Forelimb muscle (tissue), 1 donor: ENCODE data around the gene SVIL. TPM values are rescaled to one million over a fixed set of nuclear protein-coding genes. Genes with fewer than 3 reads are reported as not detected.
"Not testable (repeated sequence)": the region's sequence is repeated elsewhere in the genome, so short reads cannot be mapped to it uniquely, and the experiment has no call there.

Experiments
- DNase-seq: peaks from one replicate; pipeline ENCODE4 v3.0.0-alpha.2; 2013; ENCODE audit warnings: low read depth
- polyA plus RNA-seq: library from polyadenylated mRNA; unstranded; fragments of 120-200 nt; gene quantifications from one replicate; pipeline ENCODE4 v1.2.1, GENCODE V29; 2013; ENCODE audit not compliant: insufficient read length

The SVIL gene
- polyA plus RNA-seq, 1 donor = 223 TPM

DNA sequence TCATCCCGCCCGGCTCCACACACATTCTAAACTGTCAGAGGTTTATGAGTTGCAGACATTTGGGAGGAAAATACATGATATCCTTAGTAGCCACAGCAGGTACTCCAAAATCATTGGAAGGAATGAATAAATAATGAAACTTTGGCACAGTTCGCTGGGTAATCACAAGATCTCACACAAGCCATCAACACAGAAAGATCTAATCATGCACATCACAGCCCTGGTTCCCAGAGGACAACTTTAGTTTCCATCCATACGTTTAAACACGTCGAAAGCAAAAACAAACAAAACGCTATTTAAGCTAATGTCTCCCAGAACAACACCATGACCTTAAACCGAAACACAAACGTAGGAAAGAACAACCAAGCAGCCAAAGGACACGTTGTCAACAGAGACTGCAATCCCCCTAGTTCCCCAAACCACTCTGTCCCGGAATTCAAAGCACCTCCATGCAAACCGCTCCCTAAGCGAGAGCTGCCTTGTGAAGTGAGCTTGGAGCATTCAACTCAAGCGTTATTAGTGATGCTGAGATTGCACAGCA is 12.3 kb downstream of the SVIL start:
- no peak for DNase-seq

DNA sequence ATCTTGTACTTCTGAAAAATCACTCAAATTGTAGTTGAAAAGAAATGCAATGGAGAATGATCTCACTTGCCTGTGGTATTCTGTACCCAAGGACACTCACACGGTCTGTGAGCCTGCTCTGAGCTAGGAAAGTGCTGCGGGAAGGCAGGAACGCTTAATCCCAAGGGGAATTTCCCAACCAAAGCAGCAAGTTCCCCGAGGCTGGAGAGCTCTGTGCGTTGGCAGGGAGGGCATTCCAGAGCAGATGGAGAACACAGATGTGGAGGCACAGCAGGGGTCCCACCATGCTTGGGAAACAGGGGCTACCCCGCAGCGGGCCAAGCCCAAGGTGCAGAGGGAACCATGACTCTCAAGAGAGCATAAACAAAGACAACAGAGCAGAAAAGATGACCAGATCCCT is 13.6 kb downstream of the SVIL start:
- DNase-seq = no peak

DNA sequence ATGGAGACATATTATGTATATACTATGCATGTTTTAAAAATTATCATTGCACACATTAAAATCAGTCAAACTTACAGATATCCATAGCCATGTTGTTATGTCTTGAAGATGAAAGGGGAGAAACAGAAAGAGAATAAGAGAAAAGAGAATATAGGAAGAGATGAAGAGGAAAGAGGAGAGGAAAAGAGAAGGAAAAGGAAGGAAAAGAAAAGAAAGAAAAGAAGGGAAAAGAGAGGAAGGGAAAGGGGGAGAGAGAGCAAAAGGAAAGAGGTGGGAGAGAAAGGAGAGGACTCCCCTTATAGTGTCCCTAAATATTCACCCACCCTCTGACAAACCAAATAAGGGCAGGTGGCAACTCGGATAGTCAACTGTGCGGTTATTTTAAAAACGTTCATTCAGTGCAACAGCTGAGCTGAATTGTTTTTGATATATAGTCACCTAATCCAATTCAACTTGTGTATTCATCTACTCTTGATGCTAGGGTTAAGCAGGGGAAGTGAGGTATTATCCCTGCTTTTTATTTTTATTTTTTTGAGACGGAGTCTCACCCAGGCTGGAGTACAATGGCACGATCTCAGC is 14.6 kb downstream of the SVIL start:
- no peak for DNase-seq

DNA sequence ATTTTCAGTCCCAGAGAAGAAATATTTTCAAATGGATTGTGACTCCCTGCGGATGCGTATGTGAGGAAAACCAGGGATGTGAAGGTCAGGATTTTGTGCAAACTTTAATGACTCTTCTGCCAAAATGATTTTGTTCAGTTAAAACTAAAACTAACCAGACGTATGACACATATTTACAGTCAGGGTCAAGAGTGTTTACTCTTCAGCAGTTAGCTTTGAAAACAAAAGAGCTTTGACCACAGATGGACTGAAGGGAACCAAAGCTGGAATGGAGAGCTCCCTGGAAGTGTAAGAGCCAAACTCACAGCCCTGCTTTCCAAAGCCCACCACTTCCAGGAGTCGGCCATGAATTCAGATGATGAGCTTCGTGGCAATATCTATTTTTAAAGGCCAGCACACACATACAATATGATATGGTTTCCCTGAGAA is 15.5 kb downstream of the SVIL start:
- no peak for DNase-seq

DNA sequence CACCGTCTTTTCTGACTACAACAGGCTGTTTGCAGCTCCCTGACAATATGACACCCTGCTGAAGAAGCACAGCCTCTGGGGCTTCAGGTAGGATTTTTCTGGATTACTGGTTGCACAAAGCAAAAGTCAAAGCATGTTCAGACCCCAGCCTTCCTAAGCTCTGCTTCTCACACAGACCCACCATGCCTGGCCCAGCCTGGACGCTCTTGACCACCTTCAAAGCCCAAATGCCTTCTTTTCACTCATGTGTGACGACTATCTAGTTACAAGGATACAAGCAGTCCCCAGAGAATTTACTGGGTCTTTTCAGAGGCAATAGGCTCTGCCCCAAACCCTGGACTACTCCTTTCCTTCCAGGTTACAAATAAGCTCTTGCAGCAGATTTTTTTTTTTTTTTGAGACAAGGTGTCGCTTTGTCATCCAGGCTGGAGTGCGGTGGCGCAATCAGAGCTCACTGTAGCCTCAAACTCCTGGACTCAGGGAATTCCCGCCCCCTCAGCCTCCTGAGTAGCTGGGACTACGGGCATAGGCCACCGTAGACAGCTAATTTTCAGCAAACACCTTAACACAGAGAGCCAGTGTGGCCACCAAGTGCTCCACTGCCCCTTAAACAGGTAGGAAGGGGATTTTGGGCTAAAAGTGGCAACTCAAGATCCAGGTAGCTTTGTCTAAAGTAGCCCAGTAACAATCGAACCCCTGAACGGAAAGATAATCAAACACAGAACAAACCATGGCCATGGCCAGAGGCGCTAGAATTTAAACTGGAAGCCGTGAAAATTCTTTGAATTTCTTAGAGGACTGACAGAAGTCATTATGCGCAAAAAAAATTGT is 16.2 kb downstream of the SVIL start:
- no peak for DNase-seq

DNA sequence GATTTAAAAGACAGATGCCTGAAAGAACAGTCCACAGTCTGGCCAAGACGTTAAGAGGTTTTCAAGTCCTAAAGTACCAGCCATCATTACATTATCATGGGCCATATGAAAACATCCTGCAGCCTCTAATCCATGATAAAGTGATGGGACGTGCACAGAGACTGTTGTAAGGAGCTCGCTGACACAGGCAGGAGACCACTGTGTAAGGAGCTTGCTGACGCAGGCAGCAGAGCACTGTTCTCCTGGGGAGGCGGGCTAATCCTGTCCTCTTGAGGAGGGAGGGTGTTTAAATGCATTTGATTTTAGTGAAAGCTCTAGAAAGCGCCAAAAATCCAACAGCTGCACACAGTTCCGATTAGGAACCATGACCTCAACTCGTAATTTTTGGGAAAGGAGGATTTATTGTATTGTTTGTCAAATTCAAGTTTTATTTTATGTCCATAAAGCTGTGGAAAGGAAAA is 16.9 kb downstream of the SVIL start:
- DNase-seq = no peak

DNA sequence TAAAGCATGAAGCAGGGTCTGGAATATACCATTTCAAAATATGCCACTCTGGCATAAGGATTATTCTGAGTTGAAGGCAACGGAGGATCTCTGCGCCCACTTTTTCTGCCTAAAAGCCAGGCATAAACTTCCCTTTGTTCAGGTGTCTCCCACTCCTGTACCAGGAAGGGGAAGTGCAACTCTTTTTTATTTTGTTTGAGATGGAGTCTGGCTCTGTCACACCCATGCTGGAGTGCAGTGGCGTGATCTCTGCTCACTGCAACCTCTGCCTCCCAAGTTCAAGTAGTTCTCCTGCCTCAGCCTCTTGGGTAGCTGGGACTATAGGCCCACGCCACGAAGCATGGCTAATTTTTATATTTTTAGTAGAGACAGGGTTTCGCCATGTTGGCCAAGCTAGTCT is 18.2 kb downstream of the SVIL start:
- DNase-seq = no peak

DNA sequence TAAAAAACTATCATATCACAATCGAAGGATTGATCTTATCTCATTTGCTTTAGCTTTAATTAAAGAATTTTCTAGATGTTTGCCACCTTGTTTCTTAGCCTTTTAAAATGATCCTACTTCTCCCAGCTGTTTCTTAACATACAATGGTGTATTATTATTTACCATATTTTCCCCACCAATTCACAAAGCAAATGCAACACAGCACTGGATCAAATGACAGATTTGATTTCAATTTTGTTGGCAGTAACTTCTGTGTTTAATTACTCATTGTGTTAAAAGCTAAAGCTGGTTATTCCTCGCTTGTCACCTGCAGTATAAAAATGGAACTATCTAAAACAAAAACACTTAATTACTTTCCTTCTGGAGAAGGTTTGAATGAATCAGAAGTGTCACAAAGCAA is 19.6 kb downstream of the SVIL start:
- DNase-seq = no peak

DNA sequence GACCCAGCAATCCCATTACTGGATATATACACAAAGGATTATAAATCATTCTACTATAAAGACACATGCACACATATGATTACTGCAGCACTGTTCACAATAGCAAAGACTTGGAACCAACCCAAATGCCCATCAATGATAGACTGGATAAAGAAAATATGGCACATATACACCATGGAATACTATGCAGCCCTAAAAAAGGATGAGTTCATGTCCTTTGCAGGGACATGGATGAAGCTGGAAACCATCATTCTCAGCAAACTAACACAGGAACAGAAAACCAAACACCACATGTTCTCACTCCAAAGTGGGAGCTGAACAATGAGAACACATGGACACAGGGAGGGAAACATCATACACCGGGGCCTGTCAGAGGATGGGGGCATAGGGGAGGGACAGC is 20.5 kb downstream of the SVIL start:
- not testable (repeated sequence) for DNase-seq

DNA sequence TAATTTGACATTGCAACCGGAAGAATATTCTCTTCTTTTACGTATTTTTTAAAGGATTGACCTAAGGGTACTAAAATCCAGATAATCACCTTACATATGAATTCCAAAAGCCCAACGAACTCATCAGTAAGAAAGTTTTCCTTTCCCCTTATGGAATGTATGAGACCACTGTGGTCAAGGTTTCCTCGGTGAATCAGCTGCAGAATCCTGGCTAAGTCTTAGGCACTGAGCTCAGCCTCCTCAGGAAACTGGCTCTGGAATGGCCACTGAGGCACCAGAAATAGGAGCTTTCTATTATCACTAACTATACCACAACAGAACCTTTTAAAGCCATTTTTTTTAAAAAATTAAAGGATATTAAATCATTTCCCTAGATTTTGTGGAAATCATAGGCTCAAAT is 21.0 kb downstream of the SVIL start:
- no peak for DNase-seq

DNA sequence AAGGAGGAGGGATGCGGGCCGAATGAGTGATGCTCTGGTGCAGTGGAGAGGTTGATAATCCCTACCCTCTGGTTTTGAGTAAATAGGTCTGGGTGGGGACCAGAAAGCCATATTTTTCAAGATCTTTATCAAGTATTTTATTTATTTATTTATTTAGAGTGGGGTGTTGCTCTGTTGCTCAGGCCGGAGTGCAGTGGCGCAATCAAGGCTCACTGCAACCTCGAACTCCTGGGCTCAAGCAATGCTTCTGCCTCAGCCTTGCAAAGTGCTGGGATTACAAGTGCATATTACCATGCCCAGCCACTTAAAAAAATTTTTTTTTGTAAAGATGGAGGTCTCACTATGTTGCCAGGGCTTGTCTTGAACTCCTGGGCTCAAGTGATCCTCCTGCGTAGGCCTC is 21.6 kb downstream of the SVIL start:
- no peak for DNase-seq

DNA sequence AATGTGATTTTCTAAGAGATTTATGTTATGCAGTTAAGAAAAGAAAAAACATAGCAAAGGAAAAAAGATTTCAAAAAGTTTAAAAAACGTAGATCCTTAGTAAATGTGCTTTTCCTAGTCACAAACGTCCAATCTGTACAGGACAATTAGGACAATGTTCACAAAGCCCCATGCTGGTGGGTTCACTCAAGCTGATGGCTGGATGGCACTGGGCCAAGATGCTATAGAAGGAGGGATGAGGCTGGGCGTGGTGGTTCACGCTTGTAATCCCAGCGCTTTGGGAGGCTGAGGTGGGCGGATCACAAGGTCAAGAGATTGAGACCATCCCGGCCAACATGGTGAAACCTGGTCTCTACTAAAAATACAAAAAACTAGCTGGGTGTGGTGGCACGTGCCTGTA is 22.1 kb downstream of the SVIL start:
- DNase-seq = no peak

DNA sequence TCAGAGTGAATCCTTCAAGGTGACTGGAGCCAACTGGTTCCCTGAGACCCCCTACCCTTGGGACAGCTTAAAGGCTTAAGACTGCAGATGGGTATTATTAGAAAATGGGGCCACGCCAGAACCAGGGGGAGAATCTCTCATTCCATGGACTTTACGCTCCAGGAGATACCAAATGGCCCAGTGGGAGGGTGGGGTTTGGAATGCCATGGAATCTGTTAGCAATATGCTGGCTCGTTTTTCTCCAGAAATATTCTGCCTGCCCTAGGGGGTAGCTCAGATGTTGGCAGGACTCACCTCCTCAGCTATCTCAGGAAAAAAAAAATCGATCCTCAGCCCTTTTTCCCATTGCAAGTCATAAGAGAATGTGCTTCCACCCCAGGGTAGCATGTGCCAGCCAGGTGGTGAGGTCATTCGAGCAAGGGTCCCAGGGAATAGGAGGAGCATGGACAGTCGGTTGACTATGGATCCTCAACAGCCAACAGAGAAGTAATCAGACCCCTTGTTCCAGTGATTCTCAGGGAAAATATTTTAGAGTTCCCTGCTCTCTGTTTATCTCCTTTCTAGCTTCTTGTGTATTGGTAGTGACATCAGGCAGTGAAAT is 22.9 kb downstream of the SVIL start:
- DNase-seq = no peak

DNA sequence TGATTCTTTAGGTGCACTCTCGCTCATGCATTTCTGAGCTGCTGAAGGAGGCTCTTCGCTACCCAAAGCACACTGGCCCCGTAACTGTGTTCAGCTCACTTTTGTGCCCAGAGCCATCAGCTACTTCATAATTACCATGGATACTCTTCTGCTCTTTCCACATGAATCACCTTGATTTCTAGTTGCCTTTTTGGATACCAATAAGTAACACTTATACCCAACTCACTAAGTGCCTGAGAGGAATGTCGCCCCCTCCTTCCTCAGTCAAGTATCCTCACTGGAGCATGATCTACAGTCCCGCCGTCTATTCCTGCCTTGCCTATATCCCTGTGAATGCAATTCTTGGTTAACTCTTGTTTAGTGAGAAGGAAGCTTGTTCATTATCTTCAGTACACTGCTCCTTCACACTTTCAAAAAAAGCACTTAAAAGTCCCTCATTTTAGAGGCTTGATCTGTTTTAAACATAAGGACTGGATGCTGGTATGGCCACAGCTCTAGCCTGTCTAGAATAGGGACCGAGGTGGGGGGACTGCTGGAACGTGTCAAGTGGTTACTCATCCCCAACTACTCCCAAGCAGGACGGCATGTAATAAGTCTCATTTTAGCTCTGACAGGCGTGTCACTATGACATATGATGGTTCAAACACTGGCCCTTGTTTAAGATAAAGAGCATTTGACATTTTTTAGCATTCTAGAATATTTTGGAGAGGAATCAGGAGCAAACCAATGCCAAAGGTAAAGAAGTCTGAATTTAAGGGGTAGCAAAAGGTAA is 23.7 kb downstream of the SVIL start:
- no peak for DNase-seq

DNA sequence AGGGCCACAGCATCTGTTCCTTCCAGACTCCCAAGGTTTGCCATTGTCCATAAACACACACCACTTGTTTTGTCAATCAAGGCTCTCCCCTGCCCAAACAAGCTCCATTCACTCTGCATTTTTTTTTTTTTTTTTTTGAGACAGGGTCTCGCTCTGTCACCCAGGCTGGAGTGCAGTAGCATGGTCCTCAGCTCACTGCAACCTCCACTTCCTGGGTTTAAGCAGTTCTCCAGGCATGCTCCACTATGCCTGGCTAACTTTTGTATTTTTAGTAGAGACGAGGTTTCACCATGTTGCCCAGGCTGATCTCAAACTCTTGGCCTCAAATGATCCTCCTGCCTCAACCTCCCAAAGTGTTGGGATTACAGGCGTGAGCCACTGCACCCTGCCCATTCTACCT is 24.4 kb downstream of the SVIL start:
- DNase-seq = not testable (repeated sequence)

DNA sequence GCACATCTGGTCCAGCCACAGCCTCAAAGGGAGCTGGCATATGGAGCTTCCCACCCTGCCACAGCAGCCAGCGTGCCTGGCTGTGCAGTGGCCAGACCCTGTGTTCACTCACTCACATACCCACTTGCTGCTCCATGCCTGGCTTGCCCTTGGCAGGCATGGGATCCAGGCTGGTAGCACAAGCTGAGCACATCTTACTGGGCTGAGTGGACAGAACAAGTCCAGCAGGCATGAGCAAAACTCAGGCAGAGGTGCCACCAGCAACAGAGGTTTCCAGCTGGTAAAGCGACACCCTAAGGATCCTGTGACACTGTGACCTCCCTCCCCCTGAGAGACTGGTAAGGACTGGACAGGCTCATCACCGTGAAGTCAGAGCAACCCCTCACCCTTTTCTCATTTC is 25.1 kb downstream of the SVIL start:
- DNase-seq = no peak

DNA sequence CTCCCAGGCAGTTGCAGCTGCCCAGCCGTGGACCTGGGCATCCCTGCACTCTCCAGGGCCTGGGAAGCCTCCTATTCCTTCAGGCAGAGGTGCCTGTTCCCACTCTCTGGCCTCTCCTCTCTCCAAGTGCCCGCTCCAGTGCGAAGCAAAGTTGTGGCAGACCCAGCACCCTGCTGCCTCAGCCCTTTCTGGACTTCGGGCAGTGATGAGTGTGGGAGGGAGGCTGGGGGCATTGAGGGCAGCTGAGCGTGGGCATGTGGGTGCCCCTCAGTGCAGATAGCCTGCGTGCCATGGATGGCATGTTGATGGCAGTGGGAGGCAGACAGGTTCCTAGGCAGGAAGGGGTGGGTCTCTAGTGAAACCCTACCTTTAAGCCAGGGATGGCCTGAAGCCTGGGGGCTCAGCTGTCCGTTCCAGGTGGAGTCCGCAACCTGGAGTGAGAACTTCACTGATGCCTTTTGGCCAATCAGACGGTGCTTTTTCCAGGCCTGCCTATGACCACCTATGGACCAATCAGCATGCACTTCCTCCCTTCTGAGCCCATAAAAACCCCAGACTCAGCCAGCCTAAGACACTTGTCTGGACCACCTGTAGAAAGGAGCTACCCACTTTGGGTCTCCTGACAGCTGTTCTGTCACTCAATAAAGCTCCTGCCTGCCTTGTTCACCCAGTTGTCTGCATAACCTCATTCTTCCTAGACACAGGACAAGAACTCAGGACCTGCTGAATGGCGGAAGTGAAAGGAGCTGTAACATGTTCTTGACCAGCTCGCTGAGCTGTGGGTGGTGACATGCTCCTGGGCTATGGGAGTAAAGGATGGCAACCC is 26.1 kb downstream of the SVIL start:
- DNase-seq = no peak

DNA sequence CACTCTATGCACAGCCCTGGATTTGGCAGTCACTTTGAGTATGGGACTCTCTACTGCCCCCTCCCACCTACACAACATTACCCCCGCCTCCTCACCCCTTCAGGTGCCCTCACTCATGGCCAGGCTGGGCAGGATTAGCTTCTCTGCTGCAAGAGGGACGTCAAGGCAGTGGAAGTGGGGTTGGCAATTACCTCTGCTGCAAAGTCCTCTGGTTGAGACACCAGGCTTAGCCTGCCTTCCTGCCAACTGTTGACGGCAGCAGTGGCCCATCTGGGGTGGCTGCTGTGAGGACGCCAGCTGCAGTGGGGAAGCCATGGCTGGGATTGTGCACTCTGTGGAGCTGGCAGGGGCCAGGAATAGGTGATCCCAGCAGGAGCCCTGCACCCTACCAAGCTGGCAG is 26.7 kb downstream of the SVIL start:
- DNase-seq = no peak

DNA sequence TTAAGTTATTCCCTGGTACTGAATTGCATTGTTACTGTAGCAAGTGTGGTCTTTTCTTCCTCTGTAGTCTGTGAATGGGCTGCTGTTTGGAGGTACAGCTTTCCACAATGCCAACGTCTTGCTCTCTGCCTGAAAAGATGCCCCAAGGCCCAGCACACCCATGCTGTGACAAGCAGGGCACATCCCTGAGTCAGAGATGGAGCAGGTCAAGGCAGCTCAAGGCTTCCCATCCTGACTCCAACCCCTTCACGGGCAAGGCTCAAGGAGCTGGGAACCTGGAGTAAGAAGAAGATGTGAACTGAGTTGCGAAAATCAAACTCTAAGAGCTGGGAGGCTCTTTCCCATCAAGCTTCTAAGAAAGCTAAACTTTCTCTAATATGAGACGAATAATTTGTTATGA is 27.2 kb downstream of the SVIL start:
- no peak for DNase-seq

DNA sequence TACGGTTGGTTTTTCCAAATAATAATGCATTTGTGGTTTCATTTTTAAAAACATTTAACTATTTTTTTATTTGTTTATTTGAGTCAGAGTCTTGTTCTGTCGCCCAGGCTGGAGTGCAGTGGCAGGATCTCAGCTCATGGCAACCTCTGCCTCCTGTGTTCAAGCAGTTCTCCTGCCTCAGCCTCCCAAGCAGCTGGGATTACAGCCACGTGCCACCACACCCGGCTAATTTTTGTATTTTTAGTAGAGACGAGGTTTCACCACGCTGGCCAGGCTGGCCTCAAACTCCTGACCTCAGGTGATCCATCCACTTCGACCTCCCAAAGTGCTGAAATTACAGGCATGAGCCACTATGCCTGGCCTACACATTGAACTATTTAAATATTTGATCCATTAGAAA is 28.1 kb downstream of the SVIL start:
- DNase-seq = not testable (repeated sequence)

DNA sequence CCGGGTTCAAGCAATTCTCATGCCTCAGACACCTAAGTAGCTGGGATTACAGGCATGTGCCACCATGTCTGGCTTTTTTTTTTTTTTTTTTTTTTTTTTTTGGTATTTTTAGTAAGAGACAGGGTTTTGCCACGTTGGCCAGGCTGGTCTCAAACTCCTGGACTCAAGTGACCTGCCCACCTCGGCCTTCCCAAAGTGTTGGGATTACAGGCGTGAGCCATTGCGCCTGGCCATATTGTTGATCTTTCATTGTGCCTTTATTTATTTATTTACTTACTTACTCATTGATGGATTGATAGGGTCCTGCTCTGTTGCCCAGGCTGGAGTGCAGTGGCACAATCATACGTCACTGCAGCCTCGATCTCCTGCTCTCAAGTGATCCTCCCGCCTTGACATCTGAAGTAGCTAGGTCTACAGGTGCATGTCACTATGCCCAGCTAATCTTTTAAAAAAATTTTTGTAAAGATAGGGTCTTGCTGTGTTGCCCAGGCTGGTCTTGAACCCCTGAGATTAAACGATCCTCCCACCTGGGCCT is 30.4 kb downstream of the SVIL start:
- DNase-seq = no peak
